T47D (cell line): ENCODE results near the gene POLR2J.

ENCODE experiments used
- DNase-seq, 2 experiments: peaks; one replicate each; pipeline versions ENCODE4 v3.0.0 to v3.0.0-alpha.2; 2011 to 2012; ENCODE audit warnings: low read depth in 1 of 2, low spot score in 1 of 2
- JUND ChIP-seq: IDR thresholded peaks from 2 replicates; pipeline ENCODE4 v1.6.1; 2012; ENCODE audit warnings: low read depth
- in situ Hi-C: cut with HindIII; loops from 2 replicates; pipeline ENCODE4 v1.10.0; 2016; ENCODE audit warnings: low sequenced_read_pairs, low pct_unique_long_range_greater_than_20kb

Gene POLR2J

DNA sequence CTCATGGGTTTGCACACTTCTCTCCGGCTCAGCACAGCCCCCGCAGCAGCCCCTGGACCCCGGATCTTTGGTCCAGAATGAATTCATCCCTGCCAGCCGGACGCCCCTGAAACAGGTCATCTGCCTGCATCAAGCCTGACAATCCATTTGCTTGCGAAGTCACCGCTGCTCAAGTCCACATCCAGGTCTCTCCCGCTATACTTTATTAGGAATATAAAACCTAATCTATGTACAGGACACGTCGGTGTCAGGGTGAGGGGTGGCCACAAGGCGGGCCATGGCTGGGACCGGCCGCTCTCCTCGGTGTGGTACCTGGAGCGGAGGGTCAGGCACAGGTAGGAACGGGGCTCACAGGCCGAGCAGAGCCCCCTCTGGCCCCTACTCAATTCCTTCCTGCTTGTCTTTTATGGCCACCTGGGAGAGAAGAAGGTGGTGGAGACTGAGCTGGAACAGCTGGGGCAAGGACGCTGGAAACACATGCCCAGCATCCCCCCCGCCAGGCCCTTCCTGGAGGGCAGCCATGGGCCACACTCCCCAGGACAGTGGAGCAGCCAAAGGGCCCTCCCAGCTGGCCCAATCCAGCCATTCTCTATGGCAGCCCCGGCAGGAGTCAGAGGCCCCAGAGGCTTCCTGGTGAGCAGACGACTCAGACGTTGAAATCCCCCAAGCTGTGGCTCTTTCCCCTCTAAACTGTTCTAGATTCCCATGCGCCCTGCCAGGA is 5.3 kb downstream of the POLR2J start:
- TF ChIP-seq JUND = no peak
- no peak for DNase-seq
- in situ Hi-C loops = no loop called here

DNA sequence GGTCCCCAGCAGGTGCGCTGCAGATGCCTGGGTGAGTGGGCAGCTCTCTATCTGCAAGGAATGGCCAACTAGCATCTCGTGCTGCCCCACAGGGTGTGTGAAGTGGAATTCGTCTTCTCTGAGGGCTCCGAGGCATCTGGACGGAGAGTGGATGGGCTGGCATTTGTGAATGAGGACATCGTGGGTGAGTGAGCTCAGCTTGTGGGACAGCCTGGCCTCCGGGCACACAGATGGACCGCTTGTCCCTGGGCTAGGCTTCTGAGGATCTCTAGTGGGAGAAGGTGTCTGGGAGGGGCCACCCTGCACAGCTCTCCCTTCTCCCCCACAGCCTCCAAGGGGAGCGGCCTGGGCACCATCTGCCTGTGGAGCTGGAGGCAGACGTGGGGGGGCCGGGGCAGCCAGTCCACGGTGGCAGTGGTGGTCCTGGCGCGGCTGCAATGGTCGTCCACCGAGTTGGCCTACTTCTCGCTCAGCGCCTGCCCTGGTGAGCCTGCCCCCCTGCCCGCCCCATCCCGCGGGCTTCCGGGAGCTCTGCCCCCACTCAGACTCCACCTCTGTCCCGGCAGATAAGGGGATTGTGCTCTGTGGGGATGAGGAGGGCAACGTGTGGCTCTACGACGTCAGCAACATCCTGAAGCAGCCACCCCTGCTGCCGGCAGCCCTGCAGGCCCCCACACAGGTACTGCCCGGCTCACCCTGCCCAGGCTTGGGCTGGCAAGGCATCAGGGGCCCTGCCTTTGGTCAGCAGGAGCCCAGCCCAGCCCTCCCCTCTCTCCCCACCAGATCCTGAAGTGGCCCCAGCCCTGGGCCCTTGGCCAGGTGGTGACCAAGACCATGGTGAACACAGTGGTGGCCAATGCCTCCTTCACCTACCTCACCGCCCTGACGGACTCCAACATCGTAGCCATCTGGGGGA is 6.3 kb downstream of the POLR2J start:
- DNase-seq = no peak
- no peak for TF ChIP-seq JUND
- in situ Hi-C loops = no loop called here

GRCh38 chr7:102471791-102472125 is 7.0 kb downstream of the POLR2J start:
- in situ Hi-C loops = no loop called here
- no peak for TF ChIP-seq JUND
- no peak for DNase-seq

DNA sequence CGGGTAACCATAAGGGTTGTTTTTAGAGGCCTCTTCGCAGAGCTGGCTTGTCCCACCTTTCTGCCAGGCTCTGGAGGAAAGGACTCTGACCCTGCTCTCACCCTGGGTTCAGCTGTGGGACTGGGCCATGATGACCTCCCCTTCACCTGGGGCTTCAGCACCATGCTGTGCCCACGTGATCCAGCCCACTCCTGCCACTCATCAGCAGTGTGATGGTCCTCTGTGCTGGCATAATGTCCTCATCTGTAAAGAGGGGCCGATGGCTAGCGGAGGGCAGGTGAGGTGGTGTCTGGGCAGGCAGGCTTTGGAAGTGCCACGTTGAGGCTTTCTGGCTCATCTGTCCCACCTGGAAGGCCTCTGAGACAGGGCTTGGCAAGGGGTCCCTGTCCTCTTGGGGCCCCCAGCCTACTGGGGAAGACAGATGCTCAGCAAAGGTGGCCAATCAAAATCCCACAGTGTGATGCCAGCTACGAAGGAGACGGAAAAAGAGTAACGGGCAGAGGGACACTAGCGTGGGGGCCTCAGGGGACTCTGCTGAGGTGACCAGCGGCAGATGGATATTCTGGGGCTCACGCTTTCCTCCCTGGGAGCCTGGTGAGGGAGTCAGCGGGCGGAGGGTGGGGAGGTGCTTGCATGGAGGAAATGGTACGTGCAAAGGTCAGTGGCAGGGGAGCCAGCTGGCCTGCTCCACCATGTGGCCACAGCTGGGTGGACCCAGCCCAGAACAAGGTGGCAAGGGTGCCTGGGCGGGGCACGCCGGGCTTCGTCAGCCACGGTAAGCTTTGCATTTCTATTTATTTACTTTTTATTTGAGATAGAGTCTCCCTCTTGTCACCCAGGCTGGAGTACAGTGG is 8.5 kb downstream of the POLR2J start:
- DNase-seq = no peak
- in situ Hi-C loops = no loop called here
- TF ChIP-seq JUND = no peak

- TF ChIP-seq JUND = no peak
- in situ Hi-C loops = no loop called here
- DNase-seq = no peak
These were observed 9.3 kb downstream of the POLR2J start for GRCh38 chr7:102469351-102469971.

DNA sequence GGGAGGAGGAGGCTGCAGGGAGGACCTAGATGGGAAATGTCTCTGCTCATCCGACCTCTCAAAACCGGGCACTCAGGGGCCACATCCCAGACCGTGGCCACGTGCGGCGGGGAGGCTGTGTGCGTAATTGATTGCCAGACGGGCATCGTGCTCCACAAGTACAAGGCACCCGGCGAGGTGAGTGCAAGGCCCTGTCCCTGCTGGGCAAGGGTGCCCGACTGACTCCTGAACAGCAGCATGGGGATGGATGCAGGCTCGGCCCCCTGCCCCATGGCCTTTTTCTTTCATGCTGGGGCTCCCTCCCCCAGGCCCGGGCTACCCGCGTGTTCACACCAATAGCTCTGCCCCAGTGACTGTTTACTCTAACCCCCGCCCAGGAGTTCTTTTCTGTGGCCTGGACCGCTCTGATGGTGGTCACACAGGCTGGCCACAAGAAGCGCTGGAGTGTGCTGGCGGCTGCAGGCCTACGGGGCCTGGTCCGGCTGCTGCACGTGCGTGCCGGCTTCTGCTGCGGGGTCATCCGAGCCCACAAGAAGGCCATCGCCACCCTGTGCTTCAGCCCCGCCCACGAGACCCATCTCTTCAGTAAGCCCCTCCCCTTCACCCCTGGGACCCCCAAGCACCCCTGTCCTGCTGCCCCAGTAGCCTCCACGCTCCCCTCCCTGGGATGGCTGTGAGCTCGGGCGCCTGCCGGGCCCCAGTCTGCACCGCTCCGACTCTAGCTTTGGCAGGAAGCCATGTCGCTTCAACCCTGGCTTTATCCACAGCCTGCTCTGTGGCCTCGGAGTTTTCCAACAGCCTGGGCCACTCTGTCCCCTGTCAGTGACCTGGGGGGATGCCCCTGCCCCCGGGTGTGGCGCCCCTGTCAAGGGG is 10.0 kb downstream of the POLR2J start:
- no peak for TF ChIP-seq JUND
- DNase-seq = no peak

GRCh38 chr7:102467581-102468477 is 10.9 kb downstream of the POLR2J start:
- DNase-seq = no peak
- in situ Hi-C loops = no loop called here
- no peak for TF ChIP-seq JUND

More for the DNA sequence above, 10.0 kb downstream of the POLR2J start:
- in situ Hi-C loops = no loop called here

DNA sequence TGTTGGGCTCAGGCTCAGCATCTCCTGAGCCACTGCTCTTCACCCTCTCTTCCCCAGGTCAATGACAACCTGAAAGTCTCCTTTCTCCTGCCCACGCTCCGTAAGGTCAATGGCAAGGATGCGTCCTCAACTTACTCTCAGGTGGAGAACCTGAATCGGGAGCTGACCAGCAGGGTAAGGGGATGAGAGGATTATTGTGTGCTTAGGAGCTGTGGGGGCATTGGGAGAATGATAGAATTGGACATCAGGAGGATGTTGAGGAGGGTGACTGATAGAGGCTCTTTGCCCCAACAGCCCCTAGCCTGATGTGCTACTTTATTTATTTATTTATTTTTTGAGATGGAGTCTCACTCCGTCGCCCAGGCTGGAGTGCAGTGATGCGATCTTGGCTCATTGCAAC is 12.6 kb downstream of the POLR2J start:
- TF ChIP-seq JUND = no peak
- in situ Hi-C loops = no loop called here

DNA sequence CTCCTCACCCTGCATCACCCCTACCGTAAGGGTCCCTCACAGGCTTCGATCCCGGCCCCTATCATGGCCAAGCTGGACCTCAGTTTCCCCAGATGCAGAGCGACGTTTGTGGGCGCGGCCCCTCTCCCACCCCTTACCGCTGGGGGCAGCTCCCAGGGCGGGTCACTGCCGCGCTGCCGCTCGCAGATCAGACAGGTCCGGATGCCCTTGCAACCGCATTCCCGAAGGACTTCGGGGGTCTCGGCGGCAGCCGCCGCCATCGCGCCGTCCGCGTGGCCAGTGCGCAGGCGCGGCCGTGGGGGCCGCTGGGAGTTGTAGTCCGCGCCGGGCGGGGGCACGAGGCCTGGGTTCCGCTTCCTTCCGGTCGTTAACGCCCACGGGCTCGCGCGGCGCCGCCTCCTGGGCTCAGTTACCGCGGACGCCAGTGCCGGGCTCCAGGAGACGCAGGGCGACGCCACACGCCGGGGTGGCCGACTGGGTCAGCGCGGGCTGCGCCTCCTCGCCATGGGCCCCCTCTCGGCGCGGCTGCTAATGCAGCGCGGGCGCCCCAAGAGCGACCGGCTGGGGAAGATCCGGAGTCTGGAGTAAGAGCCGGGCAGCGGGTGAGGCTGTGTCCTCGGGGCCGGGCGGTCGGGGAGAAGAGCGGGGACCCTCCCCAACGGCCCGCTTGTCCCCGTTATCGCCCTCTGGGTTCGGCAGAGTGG is 14.0 kb downstream of the POLR2J start, which contains the start of the genes ALKBH4 and LRWD1:
Gene ALKBH4, minus strand, starts transcription at position 287 of the 704 bp plus-strand sequence. Its CDS starts 27 bp downstream, at position 260.
Gene LRWD1, plus strand, starts transcription at position 408 of the 704 bp plus-strand sequence. Its CDS starts 97 bp downstream, at position 505.
- TF ChIP-seq JUND = no peak
- DNase-seq = peak; percentile 91 to 96
- in situ Hi-C loops = no loop called here

More for the DNA sequence above, 12.6 kb downstream of the POLR2J start:
- no peak for DNase-seq
